GM18507 (cell line): ENCODE measurements around the gene CACNG1.

Experiments used
- DNase-seq: peaks from one replicate; pipeline ENCODE4 v3.0.0; 2011; ENCODE audit warnings: low read depth; ENCODE audit not compliant: insufficient read length; ENCODE audit errors: extremely low spot score
- FAIRE-seq: peaks from 2 replicates; lab custom pipeline; 2011; peaks lifted over from hg19 to GRCh38; lab: Jason Lieb, UNC

The CACNG1 gene

DNA sequence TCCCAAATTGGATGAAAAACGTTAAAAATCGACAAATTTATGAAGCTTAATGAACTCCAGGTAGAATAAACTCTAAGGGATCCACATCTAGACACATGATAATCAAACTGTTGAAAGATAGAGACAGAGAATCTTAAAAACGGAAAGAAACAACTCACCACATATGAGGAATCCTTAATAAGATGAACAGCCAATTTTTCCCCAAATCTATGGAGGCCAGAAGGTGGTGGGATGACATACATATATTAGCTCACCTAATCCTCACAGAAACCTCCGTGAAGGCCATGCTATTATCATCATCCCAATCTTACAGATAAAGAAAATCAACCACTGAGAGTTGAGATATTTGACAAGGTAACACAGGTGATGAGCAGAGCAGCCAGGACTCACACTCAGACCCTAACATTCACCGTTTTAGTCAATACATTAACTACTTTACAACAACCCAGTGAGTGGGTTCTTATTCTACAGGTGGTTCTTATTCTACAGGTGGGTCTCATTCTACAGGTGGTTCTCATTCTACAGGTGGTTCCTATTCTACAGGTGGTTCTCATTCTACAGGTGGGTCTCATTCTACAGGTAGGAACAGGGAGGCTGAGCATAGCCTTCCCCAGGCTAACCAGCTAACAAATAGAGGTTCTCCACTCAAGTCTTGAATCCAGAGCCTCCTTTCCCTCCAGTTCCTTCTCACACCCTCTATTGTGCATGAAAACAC lies 4.8 kb downstream of the CACNG1 start:
- DNase-seq (no peak), FAIRE-seq (no peak)

DNA sequence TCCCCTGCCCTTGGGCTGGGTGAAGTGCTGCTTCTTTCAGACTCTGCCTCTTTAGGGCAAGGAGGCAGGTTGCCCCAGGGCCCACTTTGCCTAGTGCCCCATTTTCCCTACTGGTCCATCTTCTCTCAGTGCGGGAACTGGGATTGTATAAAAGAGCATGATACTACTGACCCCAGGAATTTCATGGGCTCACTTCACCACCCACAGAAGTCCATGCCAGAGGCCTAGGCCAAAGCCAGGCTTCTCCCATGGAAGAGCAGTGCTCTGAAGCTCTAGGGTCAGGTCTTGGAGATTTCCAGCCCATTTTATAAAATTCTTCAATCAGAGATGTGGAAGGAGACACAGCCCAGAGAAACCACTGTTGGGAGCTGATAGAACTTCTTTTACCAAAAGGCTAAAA lies 5.7 kb downstream of the CACNG1 start:
- FAIRE-seq (no peak), DNase-seq (no peak)

DNA sequence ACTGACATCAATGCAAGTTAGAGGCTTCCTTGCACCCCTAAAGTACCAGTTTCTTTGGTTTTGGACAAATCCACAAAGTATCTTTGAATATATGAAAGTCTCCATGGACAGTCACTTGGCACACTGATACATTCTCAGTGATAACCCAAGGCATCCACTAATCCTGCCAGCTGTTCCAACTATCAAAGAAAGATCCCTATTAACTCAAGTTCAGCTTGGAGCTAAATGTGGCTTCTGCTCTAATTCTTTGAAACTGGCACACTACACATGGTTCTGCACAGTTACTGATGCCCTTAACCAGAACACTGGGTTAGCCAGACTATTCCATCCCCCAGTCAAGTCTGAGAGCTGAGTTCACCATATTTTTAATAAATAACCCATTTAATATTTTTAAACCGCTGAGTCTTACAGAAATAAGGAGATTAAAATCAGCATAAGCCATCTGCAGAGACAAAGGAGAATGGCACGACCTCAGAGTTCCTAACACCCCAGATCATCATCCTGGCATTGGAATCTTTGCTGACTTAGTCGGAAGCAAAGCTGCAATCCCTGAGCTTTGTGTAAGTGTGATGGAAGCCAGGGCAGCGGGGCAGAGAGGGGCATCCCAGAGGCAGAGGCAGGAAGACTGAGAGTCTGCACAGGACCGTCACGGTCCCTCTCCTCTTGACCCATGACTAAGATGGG lies 6.3 kb downstream of the CACNG1 start:
- DNase-seq, result no peak

DNA sequence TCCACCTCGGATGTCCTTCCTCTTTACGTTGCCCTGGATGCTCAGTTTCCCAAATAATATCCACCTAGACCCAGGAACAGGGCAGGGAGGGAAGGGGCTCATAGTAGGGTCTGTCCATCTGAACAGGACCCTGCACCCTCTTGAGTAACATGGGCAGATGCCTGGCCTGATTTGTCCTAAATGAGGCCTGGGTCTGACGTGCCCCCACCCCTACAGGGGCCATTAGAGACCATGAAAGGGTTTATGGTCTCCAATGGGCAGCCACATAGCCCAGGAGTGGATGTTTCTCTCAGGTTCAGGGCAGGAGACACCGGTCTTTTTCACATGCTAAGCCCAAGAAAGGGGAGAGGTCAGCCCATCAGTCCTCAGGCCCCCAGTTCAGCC lies 6.8 kb downstream of the CACNG1 start:
- no peak for FAIRE-seq

More for the DNA sequence above, 6.3 kb downstream of the CACNG1 start:
- no peak for FAIRE-seq

DNA sequence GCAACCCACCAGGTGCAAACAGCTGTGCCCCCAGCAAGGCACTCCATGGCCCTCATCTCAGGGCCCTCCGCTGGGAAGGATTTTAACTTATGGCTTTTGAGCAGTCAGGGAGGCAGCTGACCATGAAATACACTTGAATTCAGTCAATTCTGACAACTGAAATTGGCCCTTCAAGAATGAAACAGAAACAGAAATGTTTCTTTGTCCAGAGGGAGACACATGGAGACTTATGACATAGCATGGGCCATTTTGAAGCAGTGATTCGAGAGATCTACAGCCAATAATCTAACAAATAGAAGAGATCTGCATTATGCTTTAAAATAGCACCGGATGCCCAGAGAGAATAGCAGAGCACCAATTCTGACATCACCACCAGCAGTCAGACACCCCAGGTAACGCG lies 7.5 kb downstream of the CACNG1 start:
- no peak for FAIRE-seq
- DNase-seq, result no peak

More for the DNA sequence above, 6.8 kb downstream of the CACNG1 start:
- no peak for DNase-seq

DNA sequence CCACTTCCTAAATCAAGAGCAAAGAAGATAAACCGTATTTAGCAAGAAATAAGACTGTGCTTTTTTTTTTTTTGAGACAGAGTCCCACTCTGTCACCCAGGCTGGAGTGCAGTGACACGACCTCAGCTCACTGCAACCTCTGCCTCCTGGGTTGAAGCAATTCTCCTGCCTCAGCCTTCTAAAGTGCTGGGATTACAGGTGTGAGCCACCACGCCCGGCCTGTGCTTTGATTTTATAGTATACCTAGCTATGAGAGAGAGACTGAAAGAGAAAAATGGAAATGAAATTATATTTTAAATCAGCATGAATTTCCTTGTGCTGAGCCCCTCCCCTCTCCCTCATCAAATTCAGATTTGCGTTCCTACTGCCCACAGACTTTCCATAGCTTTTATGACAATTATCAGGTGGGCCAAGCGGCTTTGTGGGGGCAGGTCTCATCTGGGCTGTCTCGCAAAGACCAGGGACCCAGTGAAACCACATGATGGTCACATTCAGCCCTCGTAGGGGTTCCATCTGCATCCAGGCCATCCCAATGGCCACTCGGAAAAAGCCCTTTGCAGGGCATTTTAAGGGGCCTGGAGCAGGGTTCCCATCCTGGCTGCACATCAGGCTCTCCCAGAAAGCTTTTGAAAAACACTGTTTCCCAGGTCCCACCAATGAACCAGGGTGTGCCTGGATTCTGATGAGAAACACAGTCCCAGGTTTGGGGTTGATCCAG lies 8.5 kb downstream of the CACNG1 start:
- DNase-seq (no peak), FAIRE-seq (no peak)

DNA sequence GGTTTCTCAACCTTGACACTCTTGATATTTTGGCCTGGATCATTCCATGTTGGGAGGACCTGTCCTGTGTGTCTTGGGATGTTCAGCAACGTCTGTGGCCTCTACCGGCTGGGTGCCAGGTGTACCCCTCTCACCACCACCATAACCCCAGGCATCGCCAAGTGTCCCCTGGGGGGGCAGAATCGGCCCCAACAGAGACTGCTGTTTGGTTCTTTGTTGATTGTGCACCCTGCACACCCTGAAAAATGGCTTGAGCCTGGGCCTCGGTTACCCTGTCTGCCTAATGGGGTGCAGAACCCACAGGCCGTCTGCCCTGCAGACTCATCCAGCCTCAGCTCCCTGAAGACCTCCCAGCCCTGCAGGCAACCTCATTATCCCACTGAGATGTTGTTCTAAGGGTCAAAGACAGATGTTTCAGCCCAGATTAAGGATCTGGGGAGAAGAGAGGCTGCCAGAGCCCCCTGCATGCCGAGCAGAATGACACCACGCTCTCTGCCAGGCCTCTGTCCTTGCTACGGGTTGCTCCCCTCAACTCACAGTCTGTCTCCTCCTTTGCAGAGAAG lies 9.2 kb downstream of the CACNG1 start:
- FAIRE-seq, result no peak
- DNase-seq, result no peak

DNA sequence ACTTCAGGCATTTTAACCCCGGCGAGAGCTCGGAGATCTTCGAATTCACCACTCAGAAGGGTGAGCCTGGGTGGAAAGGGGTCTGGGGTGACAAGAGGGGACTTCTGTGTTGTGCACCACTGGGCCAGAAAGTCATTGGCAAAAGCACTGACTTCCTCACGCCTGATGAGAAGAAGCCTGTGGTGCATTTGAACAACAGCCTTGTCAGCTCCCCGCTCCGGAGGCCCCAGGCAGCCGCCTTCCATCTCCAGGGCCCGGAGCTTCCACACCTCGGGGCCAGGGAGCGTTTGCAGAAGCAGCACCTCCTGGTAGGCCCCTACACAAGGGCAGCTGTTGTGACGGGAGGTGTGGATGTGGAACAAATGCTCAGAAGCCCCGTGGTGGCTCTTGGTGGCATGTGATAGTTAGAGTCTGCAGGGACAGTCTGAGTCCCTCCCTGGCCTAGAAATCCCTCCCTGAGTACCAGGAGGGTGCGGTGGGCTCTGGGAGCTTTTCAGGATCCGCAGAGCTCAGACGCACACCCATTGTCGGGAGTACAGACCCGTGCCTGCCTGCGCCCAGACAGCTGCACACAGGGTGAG lies 9.7 kb downstream of the CACNG1 start:
- FAIRE-seq, result no peak
- DNase-seq, result no peak

DNA sequence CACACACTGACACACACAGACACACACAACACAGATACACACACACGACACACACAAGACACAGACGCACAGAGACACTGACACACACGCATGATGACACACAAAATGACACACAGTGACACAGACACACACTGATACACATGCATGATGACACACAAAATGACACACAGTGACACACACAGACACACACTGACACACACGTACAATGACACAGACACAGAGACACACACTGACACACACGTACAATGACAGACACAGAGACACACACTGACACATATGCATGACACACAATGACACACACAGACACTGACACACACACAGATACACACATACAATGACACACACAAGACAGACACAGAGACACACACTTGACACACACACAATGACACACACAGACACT lies 10.3 kb downstream of the CACNG1 start:
- FAIRE-seq (no peak), DNase-seq (no peak)

DNA sequence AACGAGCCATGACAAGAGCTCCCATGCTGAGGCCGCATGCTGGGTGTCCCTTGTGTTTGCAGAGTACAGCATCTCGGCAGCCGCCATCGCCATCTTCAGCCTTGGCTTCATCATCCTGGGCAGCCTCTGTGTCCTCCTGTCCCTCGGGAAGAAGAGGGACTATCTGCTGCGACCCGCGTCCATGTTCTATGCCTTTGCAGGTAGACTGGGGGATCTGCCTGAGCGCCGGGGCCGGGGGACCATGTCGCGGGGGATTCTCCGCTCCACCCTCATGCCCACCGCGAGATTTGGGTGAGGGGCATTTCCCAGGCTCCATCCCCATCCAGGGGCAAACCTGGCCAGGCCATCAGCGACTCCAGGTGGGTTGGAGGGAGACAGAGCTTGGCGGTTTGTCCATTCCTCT lies 10.7 kb downstream of the CACNG1 start:
- DNase-seq (no peak), FAIRE-seq (no peak)

DNA sequence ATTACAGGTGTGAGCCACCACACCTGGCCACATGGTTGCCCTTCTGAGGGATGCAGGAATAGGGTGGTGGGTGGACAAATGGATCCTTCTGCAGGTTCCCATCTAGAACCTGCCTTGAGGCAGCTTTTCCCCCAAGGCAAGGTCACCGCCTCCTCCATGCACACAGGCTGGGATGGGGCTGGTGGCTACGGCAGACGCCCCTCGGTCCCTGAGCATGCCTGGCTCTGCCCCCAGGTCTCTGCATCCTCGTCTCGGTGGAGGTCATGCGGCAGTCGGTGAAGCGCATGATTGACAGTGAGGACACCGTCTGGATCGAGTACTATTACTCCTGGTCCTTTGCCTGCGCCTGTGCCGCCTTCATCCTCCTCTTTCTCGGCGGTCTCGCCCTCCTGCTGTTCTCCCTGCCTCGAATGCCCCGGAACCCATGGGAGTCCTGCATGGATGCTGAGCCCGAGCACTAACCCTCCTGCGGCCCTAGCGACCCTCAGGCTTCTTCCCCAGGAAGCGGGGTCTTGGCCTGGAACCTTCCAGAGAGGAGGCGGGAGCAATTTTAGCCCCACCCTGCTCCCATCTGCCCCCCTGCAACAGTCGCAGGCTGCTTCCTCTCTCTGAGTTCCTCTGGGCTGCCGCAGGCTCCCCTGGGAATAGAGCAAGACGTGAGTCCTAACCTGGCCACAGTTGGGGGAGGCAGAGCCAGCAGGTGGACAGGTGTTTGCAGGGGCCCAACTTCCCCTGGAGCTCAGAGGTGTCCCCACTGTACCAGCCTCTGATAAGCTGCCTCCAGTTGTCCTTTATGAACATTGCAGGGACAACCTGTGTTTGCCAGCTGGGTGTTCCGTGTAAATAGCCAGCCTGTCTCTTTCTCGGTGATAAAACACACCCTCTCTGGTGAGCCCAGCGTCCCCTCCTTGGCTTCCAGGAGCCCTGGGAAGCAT lies 11.7 kb downstream of the CACNG1 start:
- no peak for DNase-seq
- no peak for FAIRE-seq

DNA sequence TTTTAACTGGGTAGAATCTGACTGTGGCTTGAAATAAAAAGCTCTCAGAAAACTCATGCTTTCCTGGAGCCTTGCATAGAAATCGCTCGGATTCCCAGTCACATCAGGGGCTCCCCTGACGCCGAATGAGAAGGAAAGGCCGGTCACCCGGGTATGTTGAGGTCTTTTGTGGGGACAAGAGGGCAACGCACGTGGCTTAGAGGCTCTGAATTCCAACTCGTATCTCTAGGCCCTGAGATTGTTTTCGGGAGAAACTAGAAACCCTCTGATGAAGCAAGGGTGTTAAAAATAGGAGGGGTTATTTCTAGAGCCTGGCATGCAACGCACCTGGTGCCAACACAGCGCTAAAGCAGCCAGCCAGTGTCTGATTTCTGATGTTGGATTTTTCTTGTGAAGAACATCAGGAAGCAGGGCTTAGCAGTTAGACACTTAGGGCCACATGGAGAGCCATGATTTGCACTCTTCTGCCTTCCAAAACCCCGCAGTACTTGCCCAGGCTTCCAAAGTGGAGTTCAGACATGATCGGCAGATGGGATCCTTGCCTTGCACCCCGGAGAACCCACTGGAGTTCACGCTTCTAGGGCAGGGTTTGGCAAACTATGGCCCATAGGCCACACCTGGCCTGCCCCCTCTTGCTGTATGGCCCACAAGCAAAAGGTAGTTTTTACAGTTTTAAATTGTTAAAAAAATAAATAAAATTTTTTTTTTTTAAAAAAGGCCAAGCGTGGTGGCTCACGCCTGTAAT lies 12.6 kb downstream of the CACNG1 start:
- DNase-seq (no peak), FAIRE-seq (no peak)

DNA sequence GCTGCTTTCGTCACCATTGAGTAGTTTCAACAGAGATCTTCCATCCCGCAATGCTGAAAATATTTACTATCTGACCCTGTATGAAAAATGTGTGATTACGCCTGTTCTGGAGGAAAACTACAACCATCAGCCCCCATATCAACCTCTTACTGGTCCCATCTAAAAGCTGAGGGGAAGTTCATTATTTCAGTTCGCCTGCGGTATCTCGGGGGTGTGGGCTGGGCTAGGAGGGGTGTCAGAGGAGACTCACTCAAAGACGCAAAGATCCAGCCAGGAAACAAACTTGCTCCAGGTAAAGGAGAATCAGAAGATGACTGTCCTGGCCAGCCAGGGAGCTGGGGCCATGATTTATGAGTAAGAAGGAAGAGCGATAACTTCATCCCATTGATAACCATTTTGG lies 13.7 kb downstream of the CACNG1 start:
- FAIRE-seq (no peak), DNase-seq (no peak)

DNA sequence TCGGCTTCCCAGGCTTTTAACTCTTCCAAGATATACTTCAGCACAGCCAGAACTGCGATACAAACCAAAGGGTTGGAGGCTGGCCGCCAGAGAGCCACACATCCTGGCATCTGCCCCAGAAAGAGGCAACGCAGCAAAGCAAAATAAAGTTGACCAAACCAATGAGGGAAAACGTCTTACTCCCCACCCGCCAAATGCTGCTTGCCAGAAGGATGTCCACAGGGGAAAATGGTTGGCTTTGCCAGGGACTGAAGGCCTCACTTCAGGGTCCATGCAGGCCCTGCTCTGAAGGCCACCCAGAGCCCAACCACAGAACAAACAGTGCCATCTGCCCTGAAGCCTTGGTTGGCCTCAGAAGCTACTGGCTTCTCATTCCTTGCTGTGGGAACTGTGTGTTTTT lies 15.0 kb downstream of the CACNG1 start:
- DNase-seq, result no peak
- no peak for FAIRE-seq

DNA sequence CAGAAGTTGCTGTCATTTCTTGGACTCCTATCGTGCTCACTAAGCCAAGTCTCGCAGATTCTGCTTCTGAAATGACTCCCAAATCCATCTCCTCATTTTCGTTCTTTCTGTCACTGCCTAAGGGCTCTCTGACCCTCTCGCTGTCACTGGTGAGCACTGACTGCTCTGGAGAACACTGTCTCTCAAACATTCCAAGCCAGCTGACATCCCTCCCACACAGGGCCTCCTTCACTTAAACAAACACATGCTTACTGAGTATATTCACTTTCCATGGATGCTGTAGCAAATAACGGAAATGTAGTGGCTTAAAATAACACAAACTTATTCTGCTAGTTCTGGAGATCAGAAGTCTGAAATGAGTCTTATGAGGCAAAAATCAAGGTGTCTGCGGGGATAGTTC lies 18.8 kb downstream of the CACNG1 start:
- DNase-seq, result no peak

DNA sequence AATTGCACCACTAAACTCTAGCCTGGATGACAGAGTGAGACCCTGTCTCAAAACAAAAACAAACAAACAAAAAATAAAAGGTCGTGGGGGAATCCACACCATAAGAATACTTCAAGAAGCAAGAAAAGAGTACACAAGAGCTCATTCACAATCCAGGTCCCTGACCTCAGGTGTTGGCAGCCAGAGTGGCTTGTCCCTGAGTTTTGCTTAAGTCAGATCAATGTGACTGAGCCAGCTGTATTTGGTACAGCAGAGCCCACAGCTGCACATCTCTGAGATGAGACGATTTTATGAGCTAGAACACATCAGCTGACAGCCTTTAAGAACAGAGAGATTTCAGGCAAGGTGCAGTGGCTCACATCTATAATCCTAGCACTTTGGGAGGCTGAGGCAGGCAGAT lies 22.4 kb downstream of the CACNG1 start:
- DNase-seq (no peak), FAIRE-seq (no peak)

More for the DNA sequence above, 18.8 kb downstream of the CACNG1 start:
- FAIRE-seq, result no peak

DNA sequence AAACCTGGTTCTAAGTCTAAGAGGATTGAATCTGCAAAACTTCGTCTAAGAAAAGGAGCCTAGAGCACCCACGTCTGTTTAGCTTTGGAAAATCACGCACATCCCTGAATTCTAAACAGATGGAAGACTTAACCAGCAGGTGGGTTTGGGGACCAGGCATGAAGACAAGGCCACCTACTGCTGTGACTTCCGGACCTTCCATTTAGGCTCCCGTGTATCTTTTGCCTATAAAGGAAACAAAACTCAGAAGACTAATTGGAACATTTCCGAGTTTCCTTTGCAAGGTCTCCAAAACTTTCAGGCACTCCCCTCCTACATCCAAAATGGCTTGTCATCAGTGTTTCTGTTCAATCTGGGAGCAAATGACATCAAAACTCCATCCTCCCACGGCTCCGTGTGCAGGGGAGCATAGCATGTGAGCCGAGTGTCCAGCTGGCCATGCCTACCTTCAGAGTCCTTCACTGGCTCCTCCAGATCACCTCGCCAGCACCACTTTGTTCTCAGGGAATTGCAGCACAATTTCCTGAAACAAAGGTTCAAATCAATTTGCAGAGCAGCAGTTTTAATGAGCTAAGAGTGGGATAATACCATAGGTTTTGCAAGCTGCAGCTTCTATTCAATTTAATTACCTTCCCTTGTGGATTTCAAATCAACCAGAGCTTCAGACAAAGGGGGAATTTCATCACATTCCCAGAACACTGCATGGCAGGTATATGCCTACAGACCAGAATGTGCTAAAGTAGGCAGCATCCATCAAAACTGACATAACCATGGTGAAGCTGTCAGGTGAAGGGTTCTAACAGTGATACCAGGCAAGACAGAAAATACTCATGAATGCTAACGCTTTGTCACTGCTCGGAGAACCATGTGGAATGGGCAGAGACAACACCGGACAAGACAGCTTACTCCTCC lies 23.5 kb downstream of the CACNG1 start:
- FAIRE-seq (no peak), DNase-seq (no peak)
